ENCODE results near the gene MYZAP. TPM values are rescaled to one million over a fixed set of nuclear protein-coding genes. Genes with fewer than 3 reads are reported as not detected.

Gene MYZAP
- total and polyA plus RNA-seq, 9 of the 15 experiments (the other 6 are each of a cell fraction or from before 2014, with no cell fraction given) = 0.03 TPM; not detected in 8

DNA sequence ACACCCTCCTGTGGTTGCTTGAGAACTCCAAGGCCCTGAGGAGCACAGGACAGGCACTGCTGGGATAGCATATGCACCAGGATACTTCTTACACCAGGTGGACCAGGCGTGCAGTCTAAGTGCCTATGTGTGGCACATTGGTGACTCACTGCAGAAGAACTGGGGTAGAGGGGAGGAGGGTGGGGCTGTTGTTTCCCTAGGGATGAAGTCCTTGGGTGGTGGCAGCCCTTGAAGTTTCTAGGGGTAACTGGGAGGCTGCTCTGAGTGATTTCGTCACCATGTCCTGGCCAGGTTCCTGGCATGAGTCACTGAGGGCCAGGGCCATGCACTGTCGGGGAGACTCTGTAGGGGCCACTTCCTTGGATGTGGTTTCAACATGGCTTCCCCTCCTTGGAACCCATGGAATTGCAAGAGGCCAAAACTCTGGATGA, 15.9 kb downstream of the MYZAP start:
- ChIA-PET CTCF (ENCODE audit: low intra/inter-chr PET ratio) (no interaction called here), POLR2A (no interaction called here)
- WGBS (ENCODE audit: insufficient coverage, low coverage, missing lambda C conversion rate) = 0% methylated on average over 3 of the region's 3 CpGs
- H3K4me1 ChIP-seq (replicated peaks in 1 of 2; ENCODE audit: control insufficient read depth in 2 of 2, insufficient read depth in 2 of 2, low read length in 2 of 2) = no peaks in the 10 kb centered on the region
- H3K36me3 ChIP-seq (ENCODE audit: control insufficient read depth, insufficient read depth, low read length) = no peaks in the 10 kb centered on the region
- FAIRE-seq (no peak), ATAC-seq (no peak), DNase-seq (ENCODE audit: extremely low read depth in 1 of 4, low spot score in 3 of 4) (no peak)
- no TSS peak for BruUV-seq (replicated peaks)
- no peak for TF ChIP-seq HNRNPH1 (optimal IDR thresholded peaks at IDR 0.05; ENCODE audit: low read depth, low read length)
- TF ChIP-seq FOSL1 (tag; conservative IDR thresholded peaks at IDR 0.05) = peak; percentile 41; the same call in 1 of the 2 replicates
- TF ChIP-seq FOS (IDR thresholded peaks at IDR 0.05; ENCODE audit: extremely low read depth, insufficient read length) = no peak
- TF ChIP-seq PHB2 (IDR thresholded peaks at IDR 0.05; ENCODE audit: low read depth) = no peak
- TF ChIP-seq CEBPG (CRISPR knock-in tag; IDR thresholded peaks at IDR 0.05) = no peak
- peak in 1 of 2 experiments; percentile 71; a peak in 2 of 4 replicates for TF ChIP-seq CEBPG (tag; conservative IDR thresholded peaks at IDR 0.05 in 1 of 2, IDR thresholded peaks at IDR 0.05 in 1 of 2)
- no peak for TF ChIP-seq TEAD1 (CRISPR knock-in tag; IDR thresholded peaks at IDR 0.05)
- TF ChIP-seq, protein P1, sequence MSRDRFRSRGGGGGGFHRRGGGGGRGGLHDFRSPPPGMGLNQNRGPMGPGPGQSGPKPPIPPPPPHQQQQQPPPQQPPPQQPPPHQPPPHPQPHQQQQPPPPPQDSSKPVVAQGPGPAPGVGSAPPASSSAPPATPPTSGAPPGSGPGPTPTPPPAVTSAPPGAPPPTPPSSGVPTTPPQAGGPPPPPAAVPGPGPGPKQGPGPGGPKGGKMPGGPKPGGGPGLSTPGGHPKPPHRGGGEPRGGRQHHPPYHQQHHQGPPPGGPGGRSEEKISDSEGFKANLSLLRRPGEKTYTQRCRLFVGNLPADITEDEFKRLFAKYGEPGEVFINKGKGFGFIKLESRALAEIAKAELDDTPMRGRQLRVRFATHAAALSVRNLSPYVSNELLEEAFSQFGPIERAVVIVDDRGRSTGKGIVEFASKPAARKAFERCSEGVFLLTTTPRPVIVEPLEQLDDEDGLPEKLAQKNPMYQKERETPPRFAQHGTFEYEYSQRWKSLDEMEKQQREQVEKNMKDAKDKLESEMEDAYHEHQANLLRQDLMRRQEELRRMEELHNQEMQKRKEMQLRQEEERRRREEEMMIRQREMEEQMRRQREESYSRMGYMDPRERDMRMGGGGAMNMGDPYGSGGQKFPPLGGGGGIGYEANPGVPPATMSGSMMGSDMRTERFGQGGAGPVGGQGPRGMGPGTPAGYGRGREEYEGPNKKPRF (IDR thresholded peaks at IDR 0.05; ENCODE audit: low read depth, low read length) = no peak
- TF ChIP-seq, protein P2, sequence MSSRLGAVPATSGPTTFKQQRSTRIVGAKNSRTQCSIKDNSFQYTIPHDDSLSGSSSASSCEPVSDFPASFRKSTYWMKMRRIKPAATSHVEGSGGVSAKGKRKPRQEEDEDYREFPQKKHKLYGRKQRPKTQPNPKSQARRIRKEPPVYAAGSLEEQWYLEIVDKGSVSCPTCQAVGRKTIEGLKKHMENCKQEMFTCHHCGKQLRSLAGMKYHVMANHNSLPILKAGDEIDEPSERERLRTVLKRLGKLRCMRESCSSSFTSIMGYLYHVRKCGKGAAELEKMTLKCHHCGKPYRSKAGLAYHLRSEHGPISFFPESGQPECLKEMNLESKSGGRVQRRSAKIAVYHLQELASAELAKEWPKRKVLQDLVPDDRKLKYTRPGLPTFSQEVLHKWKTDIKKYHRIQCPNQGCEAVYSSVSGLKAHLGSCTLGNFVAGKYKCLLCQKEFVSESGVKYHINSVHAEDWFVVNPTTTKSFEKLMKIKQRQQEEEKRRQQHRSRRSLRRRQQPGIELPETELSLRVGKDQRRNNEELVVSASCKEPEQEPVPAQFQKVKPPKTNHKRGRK (tag; IDR thresholded peaks at IDR 0.05) = no peak
- TF ChIP-seq, protein P3, sequence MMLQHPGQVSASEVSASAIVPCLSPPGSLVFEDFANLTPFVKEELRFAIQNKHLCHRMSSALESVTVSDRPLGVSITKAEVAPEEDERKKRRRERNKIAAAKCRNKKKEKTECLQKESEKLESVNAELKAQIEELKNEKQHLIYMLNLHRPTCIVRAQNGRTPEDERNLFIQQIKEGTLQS (IDR thresholded peaks at IDR 0.05) = peak; percentile 63
- TF ChIP-seq, protein P3 (CRISPR knock-in tag; conservative IDR thresholded peaks at IDR 0.05) = no peak
- TF ChIP-seq GABPA (tag; conservative IDR thresholded peaks at IDR 0.05; ENCODE audit: low read depth) = no peak
- in situ Hi-C loops (cut with MboI) = no loop called here
- H3K9ac ChIP-seq (ENCODE audit: insufficient read depth in 1 of 2, low read depth in 2 of 2, low read length in 2 of 2) = no peak overlapping the region
- intact Hi-C loops (cut with micrococcal nuclease) = no loop called here
- no peak overlapping the region for H3K4me3 ChIP-seq
- no peak overlapping the region for H3K27ac ChIP-seq (ENCODE audit: extremely low read depth, low read depth, low read length)
- no peaks in the 10 kb centered on the region for H3K9me3 ChIP-seq (replicated peaks; ENCODE audit: control insufficient read depth, insufficient read depth, low read depth, low read length)
- no peak overlapping the region for H3K4me2 ChIP-seq (ENCODE audit: insufficient read depth, low read length)
- H3K27me3 ChIP-seq (ENCODE audit: control insufficient read depth in 2 of 2, insufficient read depth in 2 of 2, low read length in 2 of 2) = peaks cover 15 to 52% of the 10 kb centered on the region in 2 experiments
- H3K79me2 ChIP-seq (ENCODE audit: control insufficient read depth, insufficient read depth, low read length) = no peaks in the 10 kb centered on the region
- no peaks in the 10 kb centered on the region for H4K20me1 ChIP-seq (replicated peaks; ENCODE audit: control insufficient read depth, insufficient read depth, low read length)
- no peak overlapping the region for H2AFZ ChIP-seq (ENCODE audit: low read depth, low read length)
- H3K9me1 ChIP-seq (ENCODE audit: control insufficient read depth, insufficient read depth, low read length) = no peaks in the 10 kb centered on the region
